ENCODE measurements around the gene IARS1. TPM values are rescaled to one million over a fixed set of nuclear protein-coding genes. Genes with fewer than 3 reads are reported as not detected.

Gene IARS1
- 74.2 TPM for total RNA-seq
- long read RNA-seq, full-length matches to known transcripts: 8 of 99 reads
- long read RNA-seq, partial matches to known transcripts: 77 of 99 reads
- long read RNA-seq, other reads (novel, unspliced or antisense): 14 of 99 reads

DNA sequence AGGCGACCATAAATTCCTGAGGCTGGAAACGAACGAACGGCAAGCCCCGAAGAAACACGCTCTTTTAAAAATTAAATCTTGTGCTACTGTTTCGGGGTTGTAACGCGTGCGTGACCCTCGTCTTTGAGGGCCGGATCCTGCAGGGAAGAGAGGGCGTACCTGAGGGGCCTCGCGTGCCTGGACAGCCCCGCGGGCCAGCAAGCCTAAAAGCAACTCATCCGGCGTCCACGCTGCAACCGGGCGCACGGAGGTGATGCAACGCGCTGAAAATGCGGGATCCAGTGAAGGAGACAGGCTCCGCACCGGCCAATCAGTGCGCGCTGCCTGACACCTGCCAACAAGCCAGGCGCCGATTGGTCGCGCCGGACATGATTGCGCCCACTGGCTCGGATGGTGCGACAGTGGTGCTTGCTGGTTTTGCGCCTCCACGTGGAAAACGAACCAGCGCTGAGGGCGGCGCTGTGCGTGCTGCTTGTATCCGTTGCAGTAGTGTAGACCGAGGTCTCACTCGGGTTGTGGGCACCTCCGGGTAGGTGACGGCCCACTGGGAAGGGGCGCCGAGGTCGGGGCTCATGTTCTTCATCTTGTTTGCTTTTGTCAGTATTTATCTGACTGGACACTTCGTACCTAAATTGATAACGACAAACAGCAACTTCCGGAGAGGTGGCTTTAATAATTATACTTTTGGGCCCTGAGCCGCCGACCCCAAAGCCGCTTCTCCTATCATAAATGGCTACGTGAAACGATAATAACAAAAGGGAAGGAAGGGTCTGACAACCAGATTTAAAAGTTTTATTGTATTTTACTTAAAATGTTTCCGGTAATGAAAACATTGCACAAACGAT, at the start of gene IARS1:
Gene IARS1 (minus strand): TSS at position 246 of the 845 bp plus-strand sequence. CDS start 4,278 bp downstream, outside the sequence.
- Histone ChIP-seq H3K9me3 (no peaks in the 10 kb centered on the region), H3K4me1 (peaks cover 24% of the 10 kb centered on the region), H3K36me3 (peaks cover 24% of the 10 kb centered on the region), H3K4me3 (peak within 1 kb of the TSS; percentile 77), H3K27me3 (ENCODE audit: low read depth) (no peaks in the 10 kb centered on the region), H3K27ac (peak within 1 kb of the TSS; percentile 84)
- TF ChIP-seq, protein P1, sequence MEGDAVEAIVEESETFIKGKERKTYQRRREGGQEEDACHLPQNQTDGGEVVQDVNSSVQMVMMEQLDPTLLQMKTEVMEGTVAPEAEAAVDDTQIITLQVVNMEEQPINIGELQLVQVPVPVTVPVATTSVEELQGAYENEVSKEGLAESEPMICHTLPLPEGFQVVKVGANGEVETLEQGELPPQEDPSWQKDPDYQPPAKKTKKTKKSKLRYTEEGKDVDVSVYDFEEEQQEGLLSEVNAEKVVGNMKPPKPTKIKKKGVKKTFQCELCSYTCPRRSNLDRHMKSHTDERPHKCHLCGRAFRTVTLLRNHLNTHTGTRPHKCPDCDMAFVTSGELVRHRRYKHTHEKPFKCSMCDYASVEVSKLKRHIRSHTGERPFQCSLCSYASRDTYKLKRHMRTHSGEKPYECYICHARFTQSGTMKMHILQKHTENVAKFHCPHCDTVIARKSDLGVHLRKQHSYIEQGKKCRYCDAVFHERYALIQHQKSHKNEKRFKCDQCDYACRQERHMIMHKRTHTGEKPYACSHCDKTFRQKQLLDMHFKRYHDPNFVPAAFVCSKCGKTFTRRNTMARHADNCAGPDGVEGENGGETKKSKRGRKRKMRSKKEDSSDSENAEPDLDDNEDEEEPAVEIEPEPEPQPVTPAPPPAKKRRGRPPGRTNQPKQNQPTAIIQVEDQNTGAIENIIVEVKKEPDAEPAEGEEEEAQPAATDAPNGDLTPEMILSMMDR (IDR thresholded peaks at IDR 0.05): peak; percentile 47
- intact Hi-C loops (cut with DNase I): no loop called here
- DNase-seq: peak; percentile 97
- ATAC-seq: peak; percentile 100

DNA sequence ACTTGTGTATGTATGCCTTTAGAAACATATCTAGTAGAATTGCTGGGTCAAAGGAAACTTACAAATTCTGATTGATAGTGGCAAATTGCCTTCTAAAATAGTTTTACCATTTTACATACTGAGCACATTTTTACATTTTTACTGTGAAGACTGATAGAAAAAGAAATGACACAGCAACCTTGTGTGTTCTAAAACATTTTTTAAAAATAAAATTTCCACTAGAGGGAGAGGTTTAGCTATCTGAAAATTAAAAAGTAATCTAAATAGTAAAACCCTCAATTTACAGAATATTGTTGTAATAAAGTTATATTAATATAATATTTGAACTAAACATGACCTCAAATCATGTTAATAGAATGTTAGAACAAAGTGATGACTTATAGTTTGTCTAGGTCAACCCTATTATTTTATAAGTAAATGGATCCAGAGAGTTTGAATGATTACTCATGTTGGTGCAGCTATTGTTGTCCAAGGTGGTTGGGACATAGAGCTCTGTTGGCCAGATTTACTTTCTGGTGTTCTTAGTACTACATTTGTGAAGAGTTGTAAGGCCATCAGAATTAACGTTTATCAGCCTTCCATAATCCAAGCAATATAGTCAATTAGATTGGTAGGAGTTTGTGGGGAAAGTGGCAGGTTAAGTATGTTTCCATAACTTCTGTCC, 49.5 kb upstream of the IARS1 start:
- Histone ChIP-seq H3K36me3 (peaks cover 15% of the 10 kb centered on the region), H3K4me1 (no peaks in the 10 kb centered on the region), H3K9me3 (peaks cover 6% of the 10 kb centered on the region), H3K27me3 (ENCODE audit: low read depth) (no peaks in the 10 kb centered on the region), H3K4me3 (no peak overlapping the region), H3K27ac (no peak overlapping the region)
- TF ChIP-seq, protein P1 (IDR thresholded peaks at IDR 0.05): no peak
- DNase-seq: no peak
- no peak for ATAC-seq
- intact Hi-C loops (cut with DNase I): no loop called here

DNA sequence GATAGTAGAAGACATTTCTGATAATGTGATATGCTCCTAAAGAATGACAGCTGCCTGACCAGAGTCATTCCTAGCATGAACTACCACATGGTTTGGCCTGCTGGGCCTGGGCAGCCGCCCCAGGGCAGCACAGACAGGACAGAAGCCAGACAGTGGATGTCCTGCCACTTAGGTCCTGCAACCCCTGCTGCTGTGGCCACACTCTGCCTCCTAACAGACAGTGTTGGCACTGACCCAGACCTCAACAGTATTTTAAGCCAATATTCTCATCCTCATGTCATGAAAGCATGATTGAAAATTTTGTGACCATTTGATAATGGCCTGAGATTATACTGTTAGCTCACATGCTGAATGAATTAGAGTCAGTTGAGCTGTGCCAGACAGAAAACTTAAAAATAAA, 48.1 kb upstream of the IARS1 start:
- Histone ChIP-seq H3K27ac (no peak overlapping the region), H3K27me3 (ENCODE audit: low read depth) (no peaks in the 10 kb centered on the region), H3K36me3 (peaks cover 21% of the 10 kb centered on the region), H3K4me3 (no peak overlapping the region), H3K4me1 (no peaks in the 10 kb centered on the region), H3K9me3 (peaks cover 6% of the 10 kb centered on the region)
- ATAC-seq: no peak
- intact Hi-C loops (cut with DNase I): no loop called here
- TF ChIP-seq, protein P1 (IDR thresholded peaks at IDR 0.05): no peak
- DNase-seq: no peak

DNA sequence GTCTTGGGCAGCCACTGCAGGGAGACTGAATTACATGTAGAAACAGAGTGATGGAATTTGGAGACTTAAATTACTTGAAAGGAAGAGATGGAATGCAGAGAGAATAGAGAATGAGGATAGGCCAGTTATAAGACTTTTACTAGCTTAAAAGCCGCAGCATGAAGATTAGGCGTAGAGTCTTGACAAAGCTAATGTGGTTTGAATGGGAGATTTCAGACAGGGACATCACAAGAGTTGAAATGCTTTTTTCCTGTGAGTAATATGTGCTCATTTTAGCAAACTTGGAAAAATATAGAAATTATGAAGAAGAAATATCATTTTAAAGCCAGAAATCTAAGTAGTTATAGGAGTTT, 39.8 kb upstream of the IARS1 start:
- intact Hi-C loops (cut with DNase I): no loop called here
- Histone ChIP-seq H3K9me3 (no peaks in the 10 kb centered on the region), H3K27ac (no peak overlapping the region), H3K4me3 (no peak overlapping the region), H3K36me3 (peaks cover 8% of the 10 kb centered on the region), H3K27me3 (ENCODE audit: low read depth) (no peaks in the 10 kb centered on the region), H3K4me1 (no peaks in the 10 kb centered on the region)
- TF ChIP-seq, protein P1 (IDR thresholded peaks at IDR 0.05): no peak
- no peak for DNase-seq
- ATAC-seq: no peak

DNA sequence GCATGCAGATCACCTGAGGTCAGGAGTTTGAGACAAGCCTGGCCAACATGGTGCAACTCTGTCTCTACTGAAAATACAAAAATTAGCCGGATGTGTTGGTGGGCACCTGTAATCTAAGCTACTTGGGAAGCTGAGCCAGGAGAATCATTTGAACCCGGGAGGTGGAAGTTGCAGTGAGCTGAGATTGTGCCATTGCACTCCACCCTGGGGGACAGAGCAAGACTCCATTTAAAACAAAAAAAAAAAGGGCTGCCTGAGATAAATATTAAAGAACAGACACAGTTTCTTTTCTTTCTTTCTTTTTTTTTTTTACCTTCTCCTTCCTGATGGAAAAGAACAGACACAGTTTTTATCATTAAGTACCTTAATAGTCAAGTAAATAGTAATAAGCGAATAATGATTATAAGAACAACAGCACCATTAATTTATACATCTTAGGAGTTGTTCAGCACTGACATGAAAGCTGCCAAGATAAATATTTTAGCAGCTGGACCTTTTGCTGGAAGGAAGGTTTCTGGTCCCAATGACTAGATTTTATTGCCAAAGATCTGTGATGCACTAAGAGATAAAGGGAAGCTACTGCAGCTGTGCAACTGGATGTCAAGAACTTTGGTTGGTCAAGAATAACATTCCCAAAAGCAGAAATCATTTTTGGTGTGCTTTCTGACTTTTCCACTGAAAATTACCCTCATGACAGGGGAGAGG, 39.2 kb upstream of the IARS1 start:
- Histone ChIP-seq H3K27ac (no peak overlapping the region), H3K27me3 (ENCODE audit: low read depth) (no peaks in the 10 kb centered on the region), H3K4me1 (no peaks in the 10 kb centered on the region), H3K4me3 (no peak overlapping the region), H3K36me3 (peaks cover 3% of the 10 kb centered on the region), H3K9me3 (no peaks in the 10 kb centered on the region)
- ATAC-seq (no peak), DNase-seq (no peak)
- intact Hi-C loops (cut with DNase I): no loop called here
- TF ChIP-seq, protein P1 (IDR thresholded peaks at IDR 0.05): no peak
